Rectal smooth muscle tissue (tissue), 1 donor: ENCODE measurements around the gene IRAK2.
"Not testable (repeated sequence)": the region's sequence is repeated elsewhere in the genome, so short reads cannot be mapped to it uniquely, and the experiment has no call there.

ENCODE experiments used
- H3K27ac ChIP-seq: one replicate; pipeline ENCODE4 v1.7.0; 2013; ENCODE audit warnings: low read depth, low read length, inconsistent platforms
- H3K27me3 ChIP-seq: one replicate; pipeline ENCODE4 v1.7.0; 2013; ENCODE audit warnings: low read length; ENCODE audit not compliant: control insufficient read depth, insufficient read depth
- H3K36me3 ChIP-seq: one replicate; pipeline ENCODE4 v1.7.0; 2013; ENCODE audit warnings: low read length; ENCODE audit not compliant: control insufficient read depth, insufficient read depth
- H3K4me1 ChIP-seq: one replicate; pipeline ENCODE4 v1.7.0; 2013; ENCODE audit warnings: low read length; ENCODE audit not compliant: control insufficient read depth, insufficient read depth
- H3K4me3 ChIP-seq: one replicate; pipeline ENCODE4 v1.7.0; 2013; ENCODE audit warnings: low read length
- H3K9ac ChIP-seq: one replicate; pipeline ENCODE4 v1.7.0; 2013; ENCODE audit warnings: low read length

The IRAK2 gene

DNA sequence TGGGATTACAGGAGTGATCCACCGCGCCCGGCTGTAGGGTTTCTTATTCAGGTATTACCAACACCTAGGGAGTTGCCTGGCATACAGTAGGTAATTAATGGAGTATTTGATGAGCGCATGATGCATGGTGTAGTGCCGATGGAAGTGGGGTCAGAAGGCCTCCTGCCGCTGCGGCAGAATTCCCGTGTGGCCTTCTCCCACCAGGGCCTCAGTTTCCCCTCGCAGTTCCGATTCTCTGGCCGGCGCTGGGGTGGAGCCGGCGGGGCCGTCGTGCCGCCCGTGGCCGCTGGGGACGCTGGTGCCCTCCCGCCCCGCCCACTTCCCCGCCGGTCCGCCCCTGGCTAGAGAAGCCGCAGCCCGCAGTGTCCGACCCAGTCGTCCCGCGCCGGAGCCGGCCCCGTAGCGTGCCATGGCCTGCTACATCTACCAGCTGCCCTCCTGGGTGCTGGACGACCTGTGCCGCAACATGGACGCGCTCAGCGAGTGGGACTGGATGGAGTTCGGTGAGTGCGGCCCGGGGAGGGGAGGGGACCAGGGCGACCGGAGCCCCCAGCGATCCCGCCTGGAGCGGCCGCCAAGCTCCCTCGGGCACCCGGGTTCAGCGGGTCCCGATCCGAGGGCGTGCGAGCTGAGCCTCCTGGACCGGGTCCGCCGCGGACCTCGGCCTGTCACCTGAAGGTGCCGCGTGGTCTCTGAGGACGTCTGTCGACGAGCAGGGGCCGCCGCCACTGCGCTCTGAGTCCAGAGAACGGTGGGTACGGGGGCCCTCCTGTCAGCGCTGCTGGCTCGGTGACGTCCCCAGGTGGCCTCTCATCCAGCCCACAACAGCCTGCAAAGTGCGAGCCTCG is at the start of gene IRAK2:
Gene IRAK2 (plus strand): TSS at position 374 of the 848 bp plus-strand sequence. CDS start 36 bp downstream, at position 410.
- H3K27me3 ChIP-seq: no peaks in the 10 kb centered on the region
- no peaks in the 10 kb centered on the region for H3K36me3 ChIP-seq
- H3K4me3 ChIP-seq: peak within 1 kb of the TSS; percentile 85
- H3K9ac ChIP-seq: peak within 1 kb of the TSS; percentile 28
- peak within 1 kb of the TSS; percentile 52 for H3K27ac ChIP-seq
- no peaks in the 10 kb centered on the region for H3K4me1 ChIP-seq

GRCh38 chr3:10115326-10116137 is 49.2 kb upstream of the IRAK2 start, which contains the start of gene BRK1:
Gene BRK1, plus strand, starts transcription at chr3:10115675. Its CDS starts 27 bp downstream, at chr3:10115702.
- peaks cover 9% of the 10 kb centered on the region for H3K4me1 ChIP-seq
- no peaks in the 10 kb centered on the region for H3K36me3 ChIP-seq
- peak within 1 kb of the TSS; percentile 82 for H3K9ac ChIP-seq
- peak within 1 kb of the TSS; percentile 75 for H3K27ac ChIP-seq
- no peaks in the 10 kb centered on the region for H3K27me3 ChIP-seq
- peak within 1 kb of the TSS; percentile 99 for H3K4me3 ChIP-seq

- H3K4me1 ChIP-seq: peaks cover 9% of the 10 kb centered on the region
- H3K36me3 ChIP-seq: no peaks in the 10 kb centered on the region
- peak overlapping the region; percentile 82 for H3K9ac ChIP-seq
- H3K27me3 ChIP-seq: no peaks in the 10 kb centered on the region
- peak overlapping the region; percentile 75 for H3K27ac ChIP-seq
- H3K4me3 ChIP-seq: peak overlapping the region; percentile 99
These were observed 48.6 kb upstream of the IRAK2 start for GRCh38 chr3:10116138-10116460.

DNA sequence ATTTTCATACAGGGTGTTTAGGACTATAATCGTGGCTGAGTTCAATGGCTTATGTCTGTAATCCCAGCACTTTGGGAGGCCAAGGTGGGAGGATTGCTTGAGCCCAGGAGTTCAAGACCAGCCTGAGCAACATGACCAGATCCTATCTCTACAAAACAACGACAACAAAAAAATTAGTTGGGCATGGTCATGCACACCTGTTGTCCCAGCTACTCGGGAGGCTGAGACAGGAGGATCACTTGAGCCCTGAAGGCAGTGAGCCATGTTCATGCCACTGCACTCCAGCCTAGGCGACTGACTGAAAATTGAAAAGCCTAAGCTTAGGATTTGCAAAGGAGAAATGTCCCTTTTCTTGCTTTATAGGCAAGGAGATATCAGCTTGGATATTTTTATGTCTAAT is 47.8 kb upstream of the IRAK2 start:
- Histone ChIP-seq H3K9ac (no peak overlapping the region), H3K27ac (no peak overlapping the region), H3K27me3 (no peaks in the 10 kb centered on the region), H3K36me3 (no peaks in the 10 kb centered on the region), H3K4me1 (peaks cover 9% of the 10 kb centered on the region), H3K4me3 (peak overlapping the region; percentile 99)

DNA sequence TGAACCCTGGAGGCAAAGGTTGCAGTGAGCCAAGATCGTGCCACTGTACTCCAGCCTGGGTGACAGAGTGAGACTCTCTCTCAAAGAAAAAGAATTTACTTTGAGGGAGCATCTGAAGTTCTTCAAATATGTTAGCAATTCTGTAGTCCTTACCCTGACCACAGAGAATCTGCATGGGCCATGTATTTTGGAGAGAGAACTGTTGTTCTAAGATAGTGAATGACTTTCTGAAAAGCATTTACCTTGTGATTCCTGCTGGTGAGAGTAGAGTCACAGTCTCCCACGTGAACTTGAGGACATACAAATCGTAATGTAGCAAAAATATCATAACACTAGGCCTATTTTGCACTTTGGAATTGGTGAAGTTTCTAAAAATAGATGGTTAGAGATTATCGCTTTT is 45.3 kb upstream of the IRAK2 start:
- Histone ChIP-seq H3K4me1 (peaks cover 9% of the 10 kb centered on the region), H3K4me3 (no peak overlapping the region), H3K27me3 (no peaks in the 10 kb centered on the region), H3K9ac (peak overlapping the region; percentile 21), H3K36me3 (no peaks in the 10 kb centered on the region), H3K27ac (no peak overlapping the region)

GRCh38 chr3:10121064-10121463 is 43.7 kb upstream of the IRAK2 start:
- Histone ChIP-seq H3K36me3 (peaks cover 3% of the 10 kb centered on the region), H3K4me1 (peaks cover 9% of the 10 kb centered on the region), H3K4me3 (no peak overlapping the region), H3K27ac (no peak overlapping the region), H3K9ac (no peak overlapping the region), H3K27me3 (no peaks in the 10 kb centered on the region)

DNA sequence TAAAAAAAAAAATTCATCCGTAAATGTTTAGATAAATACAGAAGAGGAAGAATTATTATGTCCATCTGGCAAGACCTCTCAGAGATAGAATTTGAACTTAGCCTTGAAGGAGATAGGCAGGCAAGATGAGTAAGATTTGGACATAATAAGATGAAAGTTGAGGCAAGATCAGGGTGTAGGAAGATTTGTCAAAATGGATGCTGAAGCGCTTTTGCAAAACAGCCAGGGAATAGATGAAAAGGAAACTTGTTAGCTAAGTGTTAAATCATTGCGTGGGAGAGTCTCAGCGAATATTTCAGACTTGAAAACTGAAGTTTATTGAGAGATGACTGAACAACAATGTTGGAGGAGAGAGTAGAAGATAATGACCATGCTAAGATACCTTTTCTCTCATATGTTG is 42.0 kb upstream of the IRAK2 start:
- H3K36me3 ChIP-seq: peaks cover 10% of the 10 kb centered on the region
- no peak overlapping the region for H3K27ac ChIP-seq
- H3K9ac ChIP-seq: no peak overlapping the region
- H3K4me3 ChIP-seq: no peak overlapping the region
- H3K27me3 ChIP-seq: no peaks in the 10 kb centered on the region
- H3K4me1 ChIP-seq: no peaks in the 10 kb centered on the region

DNA sequence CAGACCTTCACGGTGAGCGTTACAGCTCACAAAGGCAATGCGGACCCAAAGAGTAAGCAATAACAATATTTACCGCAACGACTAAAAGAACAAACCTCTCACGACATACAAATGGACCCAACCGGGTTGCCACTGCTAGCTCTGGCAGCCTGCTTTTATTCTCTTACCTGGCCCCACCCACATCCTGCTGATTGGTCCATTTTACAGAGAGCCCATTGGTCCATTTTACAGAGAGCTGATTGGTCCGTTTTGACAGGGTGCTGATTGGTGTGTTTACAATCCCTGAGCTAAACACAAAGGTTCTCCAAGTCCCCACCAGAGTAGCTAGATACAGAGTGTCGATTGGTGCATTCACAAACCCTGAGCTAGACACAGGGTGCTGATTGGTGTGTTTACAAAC is 28.8 kb upstream of the IRAK2 start:
- H3K36me3 ChIP-seq, H3K4me3 ChIP-seq, H3K9ac ChIP-seq, H3K27me3 ChIP-seq, H3K4me1 ChIP-seq, H3K27ac ChIP-seq: not testable (repeated sequence)

DNA sequence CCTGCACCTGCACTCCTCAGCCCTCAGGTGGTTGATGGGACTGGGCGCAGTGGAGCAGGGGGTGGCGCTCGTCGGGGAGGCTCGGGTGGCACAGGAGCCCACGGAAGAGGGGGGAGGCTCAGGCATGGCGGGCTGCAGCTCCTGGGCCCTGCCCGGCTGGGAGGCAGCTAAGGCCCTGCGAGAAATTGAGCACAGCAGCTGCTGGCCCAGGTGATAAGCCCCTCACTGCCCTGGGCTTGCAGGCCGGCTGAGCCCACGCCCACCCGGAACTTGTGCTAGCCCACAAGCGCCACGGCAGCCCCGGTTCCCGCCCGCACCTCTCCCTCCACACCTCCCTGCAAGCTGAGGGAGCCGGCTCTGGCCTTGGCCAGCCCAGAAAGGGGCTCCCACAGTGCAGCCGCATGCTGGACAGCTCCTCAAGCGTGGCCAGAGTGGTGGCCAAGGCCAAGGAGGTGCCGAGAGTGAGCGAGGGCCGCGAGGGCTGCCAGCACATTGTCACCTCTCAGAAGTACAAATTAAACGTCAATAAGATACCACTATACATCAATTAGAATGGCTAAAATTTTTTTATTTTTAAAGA is 28.2 kb upstream of the IRAK2 start:
- Histone ChIP-seq H3K9ac (no peak overlapping the region), H3K36me3 (no peaks in the 10 kb centered on the region), H3K27me3 (no peaks in the 10 kb centered on the region), H3K4me3 (no peak overlapping the region), H3K4me1 (no peaks in the 10 kb centered on the region), H3K27ac (no peak overlapping the region)

- no peaks in the 10 kb centered on the region for H3K36me3 ChIP-seq
- H3K4me1 ChIP-seq: no peaks in the 10 kb centered on the region
- H3K9ac ChIP-seq: no peak overlapping the region
These were observed 27.5 kb upstream of the IRAK2 start for GRCh38 chr3:10137178-10137577.

GRCh38 chr3:10140996-10141546 is 23.6 kb upstream of the IRAK2 start:
- Histone ChIP-seq H3K27me3 (no peaks in the 10 kb centered on the region), H3K27ac (peak overlapping the region; percentile 86), H3K36me3 (no peaks in the 10 kb centered on the region), H3K9ac (no peak overlapping the region), H3K4me1 (peaks cover 2% of the 10 kb centered on the region), H3K4me3 (peak overlapping the region; percentile 59)

More at GRCh38 chr3:10137178-10137577, 27.5 kb upstream of the IRAK2 start:
- H3K27ac ChIP-seq: no peak overlapping the region
- no peaks in the 10 kb centered on the region for H3K27me3 ChIP-seq
- no peak overlapping the region for H3K4me3 ChIP-seq
